GM21576 (cell line): ENCODE data around the gene CYB561D2.

Experiments used
- ATAC-seq: cut with Tn5 transposase; IDR thresholded peaks from one replicate; pipeline ENCODE4 v1.9.1; 2021; ENCODE audit warnings: mild to moderate bottlenecking, moderate library complexity; ENCODE audit not compliant: unreplicated experiment

Gene CYB561D2

DNA sequence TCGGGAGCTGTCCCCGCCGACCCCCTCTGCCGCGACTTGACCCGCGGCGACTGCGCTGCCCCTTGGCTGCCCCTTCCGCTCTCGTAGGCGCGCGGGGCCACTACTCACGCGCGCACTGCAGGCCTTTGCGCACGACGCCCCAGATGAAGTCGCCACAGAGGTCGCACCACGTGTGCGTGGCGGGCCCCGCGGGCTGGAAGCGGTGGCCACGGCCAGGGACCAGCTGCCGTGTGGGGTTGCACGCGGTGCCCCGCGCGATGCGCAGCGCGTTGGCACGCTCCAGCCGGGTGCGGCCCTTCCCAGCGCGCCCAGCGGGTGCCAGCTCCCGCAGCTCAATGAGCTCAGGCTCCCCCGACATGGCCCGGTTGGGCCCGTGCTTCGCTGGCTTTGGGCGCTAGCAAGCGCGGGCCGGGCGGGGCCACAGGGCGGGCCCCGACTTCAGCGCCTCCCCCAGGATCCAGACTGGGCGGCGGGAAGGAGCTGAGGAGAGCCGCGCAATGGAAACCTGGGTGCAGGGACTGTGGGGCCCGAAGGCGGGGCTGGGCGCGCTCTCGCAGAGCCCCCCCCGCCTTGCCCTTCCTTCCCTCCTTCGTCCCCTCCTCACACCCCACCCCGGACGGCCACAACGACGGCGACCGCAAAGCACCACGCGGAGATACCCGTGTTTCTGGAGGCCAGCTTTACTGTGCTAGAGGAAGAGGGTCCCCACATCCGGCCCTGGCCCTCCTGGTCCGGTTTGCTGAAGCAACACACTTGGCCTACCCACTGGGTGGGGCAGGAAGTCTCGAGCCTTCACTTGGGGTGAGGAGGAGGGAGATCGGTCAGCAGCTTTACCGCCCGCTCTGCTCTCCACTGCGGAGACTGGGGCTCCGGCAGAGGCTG lies 10.0 kb upstream of the CYB561D2 start, which contains the start of gene RASSF1:
RASSF1 (minus strand) TSS at position 389 of the 882 bp plus-strand sequence; CDS start at position 358, 31 bp downstream.
- no peak for ATAC-seq

DNA sequence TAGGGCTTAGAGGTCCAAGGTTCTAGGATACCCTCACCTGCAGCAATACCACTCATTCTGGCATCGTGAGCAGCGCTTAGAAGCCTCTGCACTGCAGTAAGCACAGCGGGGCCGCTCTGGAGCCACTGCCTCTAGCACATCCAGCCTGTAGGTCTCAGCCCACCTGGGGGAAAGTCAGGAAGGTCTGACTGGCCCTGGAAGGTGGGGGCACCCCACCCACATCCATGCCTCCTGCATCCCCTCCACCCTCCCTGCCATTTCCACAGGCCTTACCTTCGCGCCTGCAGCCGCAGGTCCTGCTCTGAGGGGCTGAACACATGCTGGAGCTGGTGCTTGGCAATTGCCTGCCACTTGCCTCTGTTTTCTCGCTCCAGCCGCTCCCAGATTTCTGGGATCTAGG lies 9.1 kb upstream of the CYB561D2 start:
- no peak for ATAC-seq

DNA sequence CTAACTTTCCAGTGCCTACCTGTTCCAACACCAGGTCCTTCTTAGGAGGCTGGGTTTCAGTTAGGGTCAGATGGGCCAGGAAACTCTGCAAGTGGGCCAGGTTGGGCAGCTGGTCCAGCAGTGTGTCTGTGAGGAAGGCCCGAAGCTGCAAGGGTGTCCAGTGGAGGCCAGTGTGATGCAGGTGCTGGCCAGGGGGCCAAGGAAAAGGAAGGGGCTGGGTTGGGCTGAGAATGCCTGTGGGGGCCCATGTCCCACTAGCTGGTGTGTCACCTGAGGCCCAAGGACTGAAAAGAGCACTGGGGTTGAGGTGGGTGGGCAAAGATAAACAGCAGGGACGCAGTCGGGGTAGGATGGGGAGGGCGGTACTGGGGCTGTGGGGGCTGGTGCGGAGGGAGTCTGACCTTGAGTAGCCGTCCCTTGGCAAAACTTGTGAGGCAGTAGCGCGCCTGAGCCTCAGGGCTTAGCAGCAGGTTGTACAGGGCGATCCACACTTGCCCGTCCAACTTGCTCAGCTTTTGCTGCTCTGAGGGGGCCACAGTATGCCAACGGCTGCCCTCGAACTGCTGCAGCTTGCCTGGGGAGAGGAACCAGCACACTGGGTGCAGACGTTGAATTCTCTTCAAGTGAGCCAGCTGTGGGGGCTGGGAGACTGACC lies 8.5 kb upstream of the CYB561D2 start:
- ATAC-seq = no peak

DNA sequence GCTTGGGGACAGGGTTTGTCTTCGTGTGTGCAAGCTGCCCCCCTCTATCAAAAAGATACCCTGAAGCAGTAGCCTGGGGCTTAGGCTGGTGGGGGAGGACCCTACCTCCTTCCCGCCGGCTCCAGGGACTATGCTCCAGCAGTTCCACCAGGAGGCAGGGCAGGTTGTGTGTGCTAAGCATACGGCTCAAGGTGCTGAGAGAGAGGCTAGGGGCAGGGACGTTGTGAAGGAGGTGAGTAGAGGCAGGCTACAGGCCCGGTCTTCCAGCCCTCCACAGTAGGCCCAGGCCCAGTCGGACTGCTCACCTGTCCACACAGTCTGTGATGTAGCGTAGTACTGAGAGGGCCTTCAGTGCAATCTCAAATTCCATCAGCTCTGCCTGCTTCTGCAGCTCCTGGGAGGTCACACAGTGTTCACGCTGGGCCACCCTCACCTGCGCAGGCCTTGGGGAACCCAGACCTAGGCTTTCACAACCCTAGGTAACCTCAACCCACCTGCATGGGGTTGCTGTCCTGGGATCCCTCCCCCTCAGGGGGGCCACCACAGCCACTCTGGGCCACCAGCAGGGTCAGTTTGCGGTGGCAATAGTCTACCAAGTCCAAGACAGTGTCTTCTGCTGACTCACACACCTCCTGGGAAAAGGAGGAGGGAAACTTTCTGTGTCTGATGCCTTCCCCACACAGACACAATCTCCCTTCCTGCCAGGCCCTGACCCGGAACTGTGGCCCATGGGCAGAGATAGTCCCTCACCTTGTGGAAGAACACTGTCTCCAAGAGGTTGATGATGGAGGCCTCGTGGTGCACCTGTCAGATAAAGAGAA lies 7.6 kb upstream of the CYB561D2 start:
- no peak for ATAC-seq

DNA sequence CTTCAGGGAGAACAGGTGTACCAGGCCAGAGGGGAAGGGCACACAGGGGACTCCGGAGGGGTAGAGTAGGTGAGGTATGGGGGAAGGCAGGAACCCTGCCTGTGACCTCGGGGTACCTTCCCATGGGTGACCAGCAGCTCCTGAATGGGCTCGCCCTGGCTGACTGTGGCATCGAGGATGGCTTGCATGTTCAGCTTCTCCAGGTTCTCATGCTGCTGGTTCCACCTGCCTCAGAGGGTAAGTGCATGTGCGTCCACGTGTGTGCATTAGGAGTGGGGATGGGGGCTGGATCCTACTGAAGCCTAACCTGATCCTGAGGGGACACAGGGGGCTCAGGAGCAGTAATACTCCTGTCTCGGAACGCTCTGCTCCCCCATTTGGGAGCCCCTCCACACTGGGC lies 5.7 kb upstream of the CYB561D2 start:
- no peak for ATAC-seq

DNA sequence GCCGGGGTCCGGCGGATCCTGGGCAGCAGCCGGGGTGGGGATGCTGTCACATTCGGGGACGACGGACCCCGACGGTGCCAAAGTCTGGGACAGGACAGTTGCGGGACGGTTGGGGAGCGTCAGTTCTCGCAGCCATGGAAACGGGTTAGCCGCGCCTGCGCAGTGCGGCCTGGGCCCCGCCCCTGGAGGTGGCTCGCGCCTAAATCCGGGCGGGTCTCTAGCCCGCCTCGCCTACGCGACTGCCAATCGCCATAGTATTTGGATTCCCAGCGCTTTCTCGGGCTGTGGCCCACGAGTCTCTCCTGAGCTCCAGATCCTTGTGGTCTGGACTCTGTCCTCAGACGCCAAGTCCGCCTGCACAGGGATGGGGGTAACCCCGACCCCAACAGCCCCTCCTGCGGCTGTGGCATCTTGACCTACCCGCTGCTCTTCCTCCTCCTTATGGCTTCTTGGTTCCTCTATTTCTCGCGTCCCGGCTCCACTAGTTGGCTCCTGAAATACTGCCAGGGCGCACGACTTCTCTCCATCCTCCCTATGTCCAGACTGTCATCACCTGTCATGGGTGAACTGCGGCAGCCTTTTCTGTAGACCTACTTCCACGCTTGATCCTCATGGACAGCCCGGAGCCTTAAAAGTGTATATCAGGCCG lies 5.0 kb upstream of the CYB561D2 start, which contains the start of gene ZMYND10:
ZMYND10 (minus strand) TSS at position 147 of the 649 bp plus-strand sequence. CDS start 153 bp downstream, outside the sequence.
- no peak for ATAC-seq

DNA sequence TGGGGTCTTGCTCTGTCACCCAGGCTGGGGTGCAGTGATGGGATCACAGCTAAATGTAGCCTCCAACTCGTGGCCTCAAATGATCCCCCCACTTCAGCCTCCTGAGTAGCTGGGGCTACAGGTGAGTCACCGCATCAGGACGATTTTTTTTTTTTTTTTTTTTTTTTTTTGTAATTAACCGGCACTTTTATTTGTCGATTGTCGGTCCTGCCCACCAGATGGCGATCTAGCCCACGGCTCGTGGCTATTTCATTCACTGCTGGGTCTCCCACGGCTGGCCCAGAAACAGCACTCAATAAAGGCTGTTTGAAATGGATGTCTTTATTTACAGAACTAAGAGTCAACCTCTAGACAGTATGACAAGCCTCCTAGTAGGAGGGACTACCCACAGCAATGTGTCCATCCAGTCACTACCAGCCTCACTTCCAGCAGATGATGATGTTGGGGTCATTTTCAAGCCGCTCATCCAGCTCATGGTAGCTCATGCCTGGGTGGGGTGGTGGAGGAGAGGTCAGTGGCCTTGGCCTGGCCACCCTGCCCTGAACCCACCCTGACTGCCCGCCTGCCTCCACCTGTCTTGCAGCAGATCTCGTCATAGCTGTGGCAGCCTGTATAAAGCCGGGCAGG lies 3.4 kb upstream of the CYB561D2 start:
- ATAC-seq = no peak

DNA sequence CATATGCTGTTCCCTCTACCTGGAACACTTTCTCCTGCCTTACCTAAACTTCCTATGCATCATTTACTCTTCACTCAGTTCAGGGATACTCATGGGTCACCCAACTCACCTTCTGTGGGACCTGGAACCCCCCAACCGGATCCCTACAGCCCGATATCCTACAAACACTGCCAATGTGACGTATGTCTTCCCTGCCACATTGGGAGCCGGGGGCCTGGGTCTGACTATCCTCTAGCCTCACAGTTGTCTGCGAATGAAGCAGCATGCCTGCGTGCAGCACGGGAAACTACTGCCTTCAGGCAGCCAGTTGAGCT lies 492 bp upstream of the CYB561D2 start:
- no peak for ATAC-seq

DNA sequence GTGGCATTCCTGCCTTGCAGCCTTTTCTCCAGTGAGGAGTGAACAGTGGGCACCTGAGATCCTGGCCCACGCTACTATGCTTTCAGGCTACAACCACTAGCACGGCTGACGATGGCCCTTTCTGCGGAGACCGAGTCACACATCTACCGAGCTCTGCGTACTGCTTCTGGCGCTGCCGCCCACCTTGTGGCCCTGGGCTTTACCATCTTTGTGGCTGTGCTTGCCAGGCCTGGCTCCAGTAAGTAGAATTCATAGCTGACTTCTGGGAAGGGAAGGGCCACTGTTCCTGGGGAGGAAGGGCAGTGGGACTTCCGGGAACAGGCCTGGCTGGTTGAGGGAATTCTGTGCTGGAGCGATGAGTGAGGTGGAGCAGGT lies 648 bp downstream of the CYB561D2 start:
- ATAC-seq = no peak

DNA sequence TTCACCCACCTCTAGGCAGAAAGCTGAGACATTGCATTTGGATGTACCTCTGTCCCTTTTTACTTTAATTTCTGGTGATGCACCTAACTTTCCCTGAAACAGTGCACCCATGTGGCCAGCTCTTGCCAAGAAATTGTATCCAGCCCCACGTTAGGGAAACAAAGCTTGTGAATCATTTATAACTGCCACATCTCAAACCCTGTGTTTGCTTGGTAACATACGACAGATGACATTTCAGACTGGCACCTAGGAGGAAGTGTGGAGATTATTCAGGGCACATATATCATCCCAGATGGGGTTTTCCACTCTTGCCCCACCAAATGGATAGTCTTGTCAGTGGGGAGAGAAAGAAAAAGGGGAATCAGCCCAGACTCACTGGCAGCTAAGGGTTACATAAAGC lies 2.1 kb downstream of the CYB561D2 start:
- no peak for ATAC-seq

DNA sequence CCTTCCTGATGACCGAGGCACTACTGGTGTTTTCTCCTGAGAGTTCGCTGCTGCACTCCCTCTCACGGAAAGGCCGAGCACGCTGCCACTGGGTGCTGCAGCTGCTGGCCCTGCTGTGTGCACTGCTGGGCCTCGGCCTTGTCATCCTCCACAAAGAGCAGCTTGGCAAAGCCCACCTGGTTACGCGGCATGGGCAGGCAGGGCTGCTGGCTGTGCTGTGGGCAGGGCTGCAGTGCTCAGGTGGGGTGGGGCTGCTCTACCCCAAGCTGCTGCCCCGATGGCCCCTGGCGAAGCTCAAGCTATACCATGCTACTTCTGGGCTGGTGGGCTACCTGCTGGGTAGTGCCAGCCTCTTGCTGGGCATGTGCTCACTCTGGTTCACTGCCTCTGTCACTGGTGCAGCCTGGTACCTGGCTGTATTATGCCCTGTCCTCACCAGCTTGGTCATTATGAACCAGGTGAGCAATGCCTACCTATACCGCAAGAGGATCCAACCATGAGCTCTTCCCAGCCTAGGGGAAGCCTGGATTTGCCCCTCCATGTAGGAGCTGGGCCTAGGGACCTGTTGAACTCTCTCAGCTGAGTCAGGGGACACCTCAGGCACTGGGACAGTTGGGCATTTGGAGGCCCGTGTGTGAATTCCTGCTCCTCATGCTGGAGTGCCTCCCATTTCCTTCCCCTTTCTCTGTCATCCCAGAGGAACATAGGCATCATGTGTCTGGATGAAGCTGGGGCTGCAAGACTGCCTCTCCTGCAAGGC lies 2.8 kb downstream of the CYB561D2 start:
- no peak for ATAC-seq

DNA sequence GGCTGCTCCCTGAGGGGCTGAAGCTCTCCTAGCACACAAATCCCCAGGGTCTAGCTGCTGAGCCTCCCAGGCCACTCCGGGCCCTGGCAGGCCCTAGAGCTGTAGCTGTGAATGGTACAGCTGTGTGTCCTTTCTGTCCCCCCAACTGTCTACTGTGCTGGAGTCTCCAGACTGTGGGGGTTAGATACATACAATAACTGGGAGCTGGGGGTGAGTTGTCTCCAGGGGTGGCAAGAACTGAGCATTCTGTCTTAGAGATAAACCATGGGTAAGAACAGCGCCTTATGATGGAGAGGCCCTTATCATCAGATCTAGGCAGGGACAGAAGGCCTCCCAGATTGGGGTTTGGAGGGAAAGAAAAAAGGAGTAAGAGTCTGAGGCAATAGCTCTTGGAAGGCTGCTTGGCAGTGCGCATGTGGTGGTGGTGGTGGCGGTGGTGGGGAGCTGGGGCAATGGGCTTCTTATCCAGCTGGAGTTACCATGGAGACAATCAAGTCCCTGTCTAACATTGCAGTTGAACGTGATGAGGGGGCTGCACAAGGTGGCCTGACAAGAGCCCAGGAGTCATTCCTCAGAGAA lies 3.6 kb downstream of the CYB561D2 start:
- ATAC-seq = no peak

DNA sequence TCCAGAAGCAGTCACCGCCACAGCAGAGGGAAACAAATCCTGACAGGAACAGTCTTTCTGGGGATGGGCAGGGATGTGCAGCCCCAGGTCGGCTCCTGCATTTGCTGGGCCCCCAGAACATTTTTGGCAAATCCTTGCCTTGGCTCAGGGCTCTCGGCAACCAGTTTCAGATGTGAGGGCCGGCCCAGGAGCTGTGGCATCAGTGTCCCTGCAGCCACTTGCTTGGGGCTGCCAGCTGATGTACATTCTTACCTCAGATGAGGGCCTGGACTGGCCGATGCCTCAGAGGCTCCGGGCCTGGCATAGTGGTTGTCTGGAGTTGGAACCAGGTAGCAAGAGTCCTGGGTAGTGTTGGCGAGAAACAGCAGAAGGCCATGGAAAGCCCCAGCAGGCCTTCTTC lies 4.2 kb downstream of the CYB561D2 start:
- no peak for ATAC-seq

DNA sequence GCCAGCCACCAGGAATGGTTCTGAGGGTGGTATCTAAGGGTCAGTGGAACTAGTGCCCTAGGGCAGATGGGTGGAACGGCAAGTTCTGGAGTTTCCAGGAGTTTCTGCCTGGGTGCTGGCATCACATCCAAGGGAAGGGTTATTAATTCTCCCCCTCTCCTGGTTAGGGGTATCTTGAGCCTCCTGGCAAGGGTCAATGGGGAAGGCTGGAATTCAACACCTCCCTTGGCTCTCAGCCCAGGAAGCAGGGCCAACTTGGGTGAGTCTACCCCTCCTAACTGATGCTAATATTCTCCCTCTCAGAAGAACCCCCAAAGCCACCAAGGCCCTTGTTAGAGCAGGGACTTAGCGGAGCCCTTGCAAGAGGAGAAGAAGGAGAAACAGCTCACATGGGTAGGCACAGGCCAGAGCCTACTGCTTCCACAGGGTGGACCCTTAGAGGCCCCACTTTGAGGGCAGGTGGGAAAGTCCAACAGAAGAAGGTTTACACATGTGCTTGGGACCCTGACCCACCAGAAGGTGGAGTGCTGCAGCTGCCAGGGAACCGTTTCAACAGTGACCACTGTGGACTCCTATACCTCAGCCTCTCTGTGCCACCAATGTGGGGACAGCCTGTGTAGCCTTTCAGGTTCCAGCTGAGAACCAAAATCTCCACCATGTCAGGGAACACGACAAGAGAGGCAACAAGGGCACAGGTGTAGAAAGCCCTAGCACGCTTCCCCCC lies 5.3 kb downstream of the CYB561D2 start:
- no peak for ATAC-seq

DNA sequence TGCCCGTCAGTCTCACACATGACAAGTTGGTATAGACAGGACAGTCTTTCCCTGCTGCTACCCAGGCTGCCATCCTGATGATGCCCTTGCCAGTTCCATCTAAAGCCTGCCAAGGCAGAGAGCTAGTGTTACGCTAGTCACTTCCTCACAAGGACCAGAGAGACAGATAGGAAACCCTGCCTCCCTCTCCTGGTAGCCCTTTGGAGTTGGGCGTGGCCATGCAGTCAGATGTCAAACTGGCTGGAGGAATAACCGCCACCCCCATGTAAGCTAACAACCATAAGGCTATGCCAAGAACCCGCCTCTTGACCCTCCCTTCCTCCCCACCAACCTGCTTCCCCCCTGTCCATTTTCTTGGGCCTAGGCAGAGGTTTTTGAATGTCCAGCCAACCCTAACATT lies 5.9 kb downstream of the CYB561D2 start:
- no peak for ATAC-seq

DNA sequence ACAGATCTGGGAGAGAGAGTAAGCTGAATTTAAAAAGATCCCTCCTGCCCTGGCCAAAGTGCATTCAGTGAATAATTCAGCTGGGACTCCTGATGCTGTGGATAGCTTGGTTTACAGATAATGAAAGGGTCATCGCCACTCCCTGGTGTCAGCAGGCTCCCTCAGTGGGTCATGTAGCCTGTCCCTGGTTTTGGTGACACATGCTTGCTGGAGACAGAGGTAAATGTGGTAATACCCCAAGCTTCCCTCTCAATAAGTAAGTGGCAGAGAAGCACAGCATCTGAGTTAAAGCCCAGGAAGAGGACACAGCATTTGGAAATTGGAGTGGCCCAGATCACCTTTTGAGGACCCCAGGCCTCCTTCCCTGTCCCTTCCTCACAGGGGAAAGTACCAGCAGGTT lies 6.8 kb downstream of the CYB561D2 start:
- no peak for ATAC-seq

DNA sequence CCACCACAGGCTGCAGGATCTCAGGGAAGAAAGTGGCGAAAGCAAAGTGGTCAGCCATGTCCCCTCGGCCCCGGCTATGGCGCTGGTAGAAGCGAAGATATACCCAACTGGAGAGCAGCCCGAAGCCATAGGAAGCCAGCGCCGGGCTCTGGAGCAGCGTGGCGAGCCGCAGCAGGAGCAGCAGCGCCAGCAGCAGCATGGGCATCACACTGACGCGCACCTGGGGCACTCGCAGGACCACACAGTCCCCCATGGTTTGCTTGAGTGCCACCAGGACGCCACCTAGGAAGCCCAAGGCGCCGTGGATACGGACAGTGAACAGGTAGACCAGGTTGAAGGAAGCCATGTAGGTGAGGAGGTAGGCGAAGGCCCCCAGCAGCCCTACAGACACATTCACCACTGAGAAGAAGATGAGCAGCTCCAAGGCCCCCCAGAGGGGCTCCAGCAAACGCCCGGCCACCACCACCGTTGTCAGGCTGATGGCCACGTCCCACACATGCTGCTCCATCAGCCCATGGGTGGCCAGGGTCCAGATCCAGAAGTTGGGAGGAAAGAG lies 7.8 kb downstream of the CYB561D2 start:
- ATAC-seq = no peak

DNA sequence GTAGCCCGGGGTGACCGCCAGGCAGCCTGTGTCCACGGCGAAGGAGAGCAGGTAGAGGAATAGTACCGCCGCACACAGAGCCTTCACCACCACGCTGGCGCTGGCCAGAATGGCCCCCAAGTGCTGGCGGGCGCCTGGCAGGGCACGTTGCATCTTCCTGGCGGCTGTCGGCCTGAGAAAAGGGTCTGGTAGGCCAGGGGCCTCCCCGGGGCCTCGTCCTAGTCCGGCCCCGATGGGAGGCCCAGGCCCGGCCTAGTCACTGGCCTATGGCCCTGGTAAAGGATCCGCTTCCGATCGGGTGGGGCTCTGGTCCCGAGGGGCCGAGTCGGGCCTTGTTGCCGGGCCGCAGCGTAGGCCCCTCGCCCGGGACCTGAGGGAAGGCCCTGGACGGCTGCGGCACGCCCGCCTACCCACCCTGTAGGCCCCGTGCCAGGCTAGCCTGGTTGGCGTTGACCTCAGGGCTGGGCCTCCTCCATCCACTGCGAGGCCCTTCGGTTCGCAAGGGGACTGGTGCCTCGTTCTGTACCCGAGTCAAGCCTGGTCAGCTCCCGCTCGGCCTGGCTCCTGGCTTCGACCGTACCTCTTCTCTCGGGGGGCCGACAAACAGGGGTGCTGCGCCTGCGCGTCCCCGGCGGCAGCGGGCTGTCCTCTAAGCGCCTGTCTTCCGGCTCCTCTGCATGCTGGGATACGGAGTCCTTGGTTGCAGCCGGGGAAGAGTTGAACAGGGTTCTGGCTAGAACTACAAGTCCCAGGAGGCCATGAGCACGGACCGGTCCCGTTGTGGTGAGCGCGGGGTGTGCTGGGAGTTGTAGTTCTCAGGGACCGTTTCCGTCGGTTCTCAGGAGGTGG lies 8.5 kb downstream of the CYB561D2 start, which contains the start of gene TMEM115:
TMEM115 (minus strand) TSS at position 611 of the 849 bp plus-strand sequence; CDS start at position 153, 458 bp downstream.
- ATAC-seq = peak; percentile 99
